AG10803 (cell line): ENCODE results near the gene MLLT10.

Experiments used
- DNase-seq: peaks from one replicate; pipeline ENCODE4 v3.0.0; 2010; ENCODE audit warnings: low read depth
- H3K4me3 ChIP-seq: 2 replicates; pipeline ENCODE4 v1.5.1; 2011; ENCODE audit warnings: mild to moderate bottlenecking, low read length, control low read depth
- TF ChIP-seq, protein P1 (sequence below): conservative IDR thresholded peaks from 2 replicates; pipeline ENCODE4 v1.5.1; 2011; ENCODE audit warnings: mild to moderate bottlenecking, low read length, control low read depth, inconsistent platforms

Gene MLLT10

DNA sequence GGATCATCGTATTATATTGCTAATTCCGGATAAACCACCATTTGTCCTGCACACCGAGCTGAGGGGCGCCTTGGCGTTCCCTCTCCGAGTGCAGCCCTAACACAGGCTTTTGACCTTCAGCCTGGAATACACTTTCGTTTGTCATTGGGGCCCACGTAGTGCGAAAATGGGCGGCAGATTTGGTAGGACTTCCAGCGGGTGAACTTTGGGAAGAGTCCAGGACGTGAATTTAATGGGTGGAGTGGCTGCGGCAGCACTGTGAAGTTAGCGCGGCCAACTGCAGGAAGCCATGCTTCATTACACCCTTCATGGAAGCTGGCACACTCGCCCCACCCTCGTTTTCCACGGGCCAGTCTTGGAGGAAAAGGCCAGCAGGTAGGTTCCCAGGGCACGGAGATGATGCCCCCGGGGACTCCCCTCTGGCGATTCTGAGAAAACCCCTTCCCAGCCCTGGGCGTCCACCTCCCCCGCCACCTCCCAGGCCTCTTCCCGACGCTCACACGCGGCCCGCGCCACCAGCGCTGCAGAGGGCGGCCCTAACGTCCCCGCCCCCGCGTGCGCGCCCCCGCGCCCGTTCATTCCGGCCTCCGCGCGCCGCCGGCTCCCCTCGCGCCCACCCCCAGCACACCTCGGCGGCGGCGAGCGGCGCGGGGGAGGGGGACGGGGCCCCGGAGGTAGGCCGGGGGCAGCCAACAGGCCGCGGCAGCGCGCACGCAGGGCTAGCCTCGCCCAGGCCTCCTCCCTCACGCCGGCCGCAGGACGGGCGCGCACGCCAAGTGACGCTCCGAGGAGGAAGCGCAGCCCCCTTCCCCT is at the start of gene MLLT10:
MLLT10 (plus strand) TSS at position 766 of the 813 bp plus-strand sequence. CDS start 413 bp downstream, outside the sequence.
- H3K4me3 ChIP-seq = peak within 1 kb of the TSS; percentile 77
- TF ChIP-seq, protein P1, sequence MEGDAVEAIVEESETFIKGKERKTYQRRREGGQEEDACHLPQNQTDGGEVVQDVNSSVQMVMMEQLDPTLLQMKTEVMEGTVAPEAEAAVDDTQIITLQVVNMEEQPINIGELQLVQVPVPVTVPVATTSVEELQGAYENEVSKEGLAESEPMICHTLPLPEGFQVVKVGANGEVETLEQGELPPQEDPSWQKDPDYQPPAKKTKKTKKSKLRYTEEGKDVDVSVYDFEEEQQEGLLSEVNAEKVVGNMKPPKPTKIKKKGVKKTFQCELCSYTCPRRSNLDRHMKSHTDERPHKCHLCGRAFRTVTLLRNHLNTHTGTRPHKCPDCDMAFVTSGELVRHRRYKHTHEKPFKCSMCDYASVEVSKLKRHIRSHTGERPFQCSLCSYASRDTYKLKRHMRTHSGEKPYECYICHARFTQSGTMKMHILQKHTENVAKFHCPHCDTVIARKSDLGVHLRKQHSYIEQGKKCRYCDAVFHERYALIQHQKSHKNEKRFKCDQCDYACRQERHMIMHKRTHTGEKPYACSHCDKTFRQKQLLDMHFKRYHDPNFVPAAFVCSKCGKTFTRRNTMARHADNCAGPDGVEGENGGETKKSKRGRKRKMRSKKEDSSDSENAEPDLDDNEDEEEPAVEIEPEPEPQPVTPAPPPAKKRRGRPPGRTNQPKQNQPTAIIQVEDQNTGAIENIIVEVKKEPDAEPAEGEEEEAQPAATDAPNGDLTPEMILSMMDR = peak; percentile 48
- DNase-seq = peak; percentile 96

DNA sequence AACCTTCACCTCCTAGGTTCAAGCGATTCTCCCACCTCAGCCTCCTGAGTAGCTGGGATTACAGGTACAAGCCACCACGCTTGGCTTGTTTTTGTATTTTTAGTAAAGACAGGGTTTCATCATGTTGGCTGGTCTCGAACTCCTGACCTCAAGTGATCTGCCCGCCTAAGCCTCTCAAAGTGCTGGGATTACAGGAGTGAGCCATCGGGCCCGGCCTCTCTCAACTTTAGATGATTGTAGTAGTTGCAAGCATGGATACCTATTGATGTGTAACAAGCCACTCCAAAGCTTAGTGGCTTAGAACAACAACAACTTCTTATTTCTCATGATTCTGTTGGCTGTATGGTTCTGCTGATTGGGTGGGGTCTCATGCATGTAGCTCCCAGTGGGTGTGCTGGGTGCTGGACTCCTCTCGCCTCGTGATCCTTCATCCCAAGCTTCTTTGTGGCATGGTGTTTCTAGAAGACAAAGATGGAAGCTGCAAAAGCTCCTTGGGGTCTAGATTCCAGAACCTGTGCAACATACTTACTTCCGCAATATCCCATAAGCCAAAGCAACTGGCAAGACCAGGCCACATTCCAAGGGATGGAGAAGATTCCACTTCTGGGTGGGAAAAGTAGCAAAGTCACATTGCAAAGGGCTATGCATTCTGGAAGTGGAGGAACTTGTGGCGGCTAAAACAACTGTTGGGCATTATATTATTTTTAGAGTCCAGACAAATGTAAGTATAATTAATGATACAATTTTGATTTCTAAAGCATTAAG is 46.4 kb upstream of the MLLT10 start:
- DNase-seq = no peak
- no peak overlapping the region for H3K4me3 ChIP-seq
- TF ChIP-seq, protein P1 = no peak

DNA sequence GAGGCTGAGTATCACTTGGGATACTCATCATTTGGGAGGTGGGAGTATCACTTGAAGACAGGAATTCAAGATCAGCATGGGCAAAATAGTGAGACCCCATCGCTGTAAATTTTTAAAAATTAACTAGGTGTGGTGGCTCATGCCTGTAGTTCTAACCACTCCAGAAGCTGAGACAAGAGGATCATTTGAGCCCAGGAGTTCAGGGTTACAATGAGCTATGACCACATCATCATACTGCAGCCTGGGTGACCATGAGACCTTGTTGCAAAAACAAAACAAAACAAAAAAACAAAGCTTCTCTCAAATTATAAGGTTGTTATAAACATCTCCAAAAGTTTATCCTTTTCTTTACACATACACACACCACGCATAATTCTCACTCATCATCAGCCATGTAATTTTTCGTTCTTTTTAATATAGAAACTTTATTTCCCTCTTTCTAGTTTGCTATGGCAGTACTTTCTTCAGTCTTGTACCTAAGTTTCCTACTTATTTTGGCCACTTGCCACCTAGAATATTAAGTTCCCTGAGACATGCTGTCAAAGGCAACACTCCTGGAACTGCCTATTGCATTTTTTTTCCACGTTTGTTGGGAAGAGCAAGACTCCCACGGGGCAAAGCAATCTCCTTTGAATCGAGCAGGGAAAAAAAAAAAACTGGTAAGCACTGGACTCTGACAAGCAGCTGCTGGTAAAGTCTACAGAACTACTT is 45.6 kb upstream of the MLLT10 start:
- no peak overlapping the region for H3K4me3 ChIP-seq
- DNase-seq = no peak
- TF ChIP-seq, protein P1 = no peak

DNA sequence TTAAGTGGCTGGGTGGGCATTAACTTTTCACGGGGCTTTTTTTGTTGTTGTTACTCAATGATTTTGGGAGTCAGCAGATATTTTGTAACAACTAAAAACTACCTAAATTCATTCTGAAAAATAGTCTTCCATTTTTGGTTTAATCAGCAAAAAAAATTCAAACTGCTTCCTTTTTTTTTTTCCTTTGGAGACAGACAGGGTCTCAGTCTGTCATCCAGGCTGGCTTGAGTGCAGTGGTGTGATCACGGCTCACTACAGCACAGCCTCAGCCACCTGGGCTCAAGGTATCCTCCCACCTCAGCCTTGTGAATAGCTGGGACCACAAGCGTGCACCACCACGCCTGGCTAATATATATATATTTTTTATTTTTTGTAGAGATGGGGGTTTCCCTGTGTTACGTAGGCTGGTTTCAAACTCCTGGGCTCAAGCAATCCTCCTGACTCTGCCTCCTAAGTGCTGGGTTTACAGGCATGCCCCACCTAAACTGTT is 45.0 kb upstream of the MLLT10 start:
- no peak for DNase-seq
- TF ChIP-seq, protein P1 = no peak
- no peak overlapping the region for H3K4me3 ChIP-seq

DNA sequence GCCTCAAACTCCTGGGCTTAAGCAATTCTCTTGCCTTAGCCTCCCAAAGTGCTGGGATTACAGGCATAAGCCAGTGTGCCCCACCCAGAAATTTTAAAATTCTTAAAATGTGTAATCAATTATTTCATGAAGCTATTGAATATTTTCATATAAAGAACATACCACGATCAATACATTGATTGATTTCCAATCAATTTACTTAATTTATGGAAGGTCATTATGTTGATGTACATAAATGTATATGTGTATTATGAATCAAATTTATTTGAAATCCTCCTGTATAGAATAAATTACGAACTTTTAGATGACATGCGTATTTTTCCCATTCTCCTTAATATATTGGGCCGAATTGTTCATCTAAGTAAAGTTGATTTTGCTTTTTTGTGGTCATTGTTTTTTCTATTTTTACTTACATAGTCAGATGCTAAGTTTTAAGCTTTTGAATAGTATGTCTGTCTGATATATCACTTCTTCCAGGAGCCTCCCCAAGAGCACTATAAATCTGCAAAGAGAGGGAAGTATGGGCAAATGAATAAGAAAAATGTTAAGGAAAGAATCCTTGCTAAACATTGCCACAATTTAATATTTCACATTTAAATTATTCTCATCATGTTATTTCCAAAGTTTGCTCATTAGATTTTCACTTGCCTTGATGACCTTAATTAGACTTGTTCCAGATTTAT is 43.9 kb upstream of the MLLT10 start:
- no peak overlapping the region for H3K4me3 ChIP-seq
- TF ChIP-seq, protein P1 = no peak
- no peak for DNase-seq

DNA sequence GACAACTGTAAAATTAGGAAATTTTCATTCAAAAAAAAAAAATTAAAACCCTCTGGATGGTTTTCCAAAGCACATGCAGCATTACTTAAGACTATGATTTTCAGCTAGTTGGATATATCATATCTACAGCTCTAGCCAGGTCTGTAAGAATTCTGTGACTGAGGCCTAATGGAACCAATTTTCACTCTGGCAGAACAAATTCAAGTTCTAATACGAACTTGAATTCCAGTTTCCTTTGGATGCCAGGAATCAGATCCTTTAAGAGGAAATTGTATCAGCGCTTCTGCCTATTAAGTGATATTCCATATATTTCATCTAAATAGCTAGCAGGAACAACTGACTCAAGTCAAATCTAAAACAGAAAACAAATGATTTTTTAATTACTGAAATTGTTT is 43.3 kb upstream of the MLLT10 start:
- DNase-seq = no peak
- TF ChIP-seq, protein P1 = no peak
- H3K4me3 ChIP-seq = no peak overlapping the region
